BE2C (cell line): ENCODE measurements around the gene C20orf96.
A peak's percentile ranks its signal among the peaks of the same experiment; 100 is the strongest.

ENCODE experiments used
- DNase-seq: peaks from one replicate; pipeline ENCODE4 v3.0.0-alpha.2; 2020
- H3K27me3 ChIP-seq: fragments of 250-450 bp; sonication (Bioruptor Pico); 2 replicates; pipeline ENCODE4 v1.5.1; 2020; ENCODE audit warnings: mild to moderate bottlenecking
- H3K36me3 ChIP-seq: fragments of 250-450 bp; sonication (Bioruptor Pico); 2 replicates; pipeline ENCODE4 v1.5.1; 2020; ENCODE audit warnings: mild to moderate bottlenecking
- H3K4me1 ChIP-seq: fragments of 250-450 bp; sonication (Bioruptor Pico); 2 replicates; pipeline ENCODE4 v1.5.1; 2020
- H3K4me3 ChIP-seq: 2 replicates; pipeline ENCODE4 v1.5.1; 2011; ENCODE audit warnings: low read depth, low read length
- H3K9me3 ChIP-seq: fragments of 250-450 bp; sonication (Bioruptor Pico); 2 replicates; pipeline ENCODE4 v1.5.1; 2020
- CTCF ChIP-seq: IDR thresholded peaks from 2 replicates; pipeline ENCODE4 v1.5.1; 2012; ENCODE audit warnings: mild to moderate bottlenecking, low read depth, low read length

The C20orf96 gene

GRCh38 chr20:324177-325044 lies 33.9 kb upstream of the C20orf96 start:
- no peaks in the 10 kb centered on the region for H3K9me3 ChIP-seq
- peaks cover 3% of the 10 kb centered on the region; the same call in 1 of the 2 replicates for H3K4me1 ChIP-seq
- H3K4me3 ChIP-seq: peak overlapping the region; percentile 75
- H3K36me3 ChIP-seq: peaks cover 4% of the 10 kb centered on the region; the same call in 1 of the 2 replicates
- TF ChIP-seq CTCF: peak; percentile 19
- no peaks in the 10 kb centered on the region for H3K27me3 ChIP-seq
- peak; percentile 93 for DNase-seq

GRCh38 chr20:316316-317068 lies 25.9 kb upstream of the C20orf96 start:
- TF ChIP-seq CTCF: no peak
- no peaks in the 10 kb centered on the region for H3K9me3 ChIP-seq
- DNase-seq: no peak
- H3K36me3 ChIP-seq: no peaks in the 10 kb centered on the region
- no peaks in the 10 kb centered on the region for H3K27me3 ChIP-seq
- no peak overlapping the region for H3K4me3 ChIP-seq
- no peaks in the 10 kb centered on the region for H3K4me1 ChIP-seq

- DNase-seq: no peak
- no peak overlapping the region for H3K4me3 ChIP-seq
- H3K4me1 ChIP-seq: no peaks in the 10 kb centered on the region
- no peak for TF ChIP-seq CTCF
- no peaks in the 10 kb centered on the region for H3K27me3 ChIP-seq
- H3K36me3 ChIP-seq: no peaks in the 10 kb centered on the region
- no peaks in the 10 kb centered on the region for H3K9me3 ChIP-seq
Observed at GRCh38 chr20:313948-314347, 23.4 kb upstream of the C20orf96 start.

- Histone ChIP-seq H3K4me1 (no peaks in the 10 kb centered on the region), H3K36me3 (no peaks in the 10 kb centered on the region), H3K4me3 (no peak overlapping the region), H3K9me3 (no peaks in the 10 kb centered on the region), H3K27me3 (no peaks in the 10 kb centered on the region)
- no peak for DNase-seq
- TF ChIP-seq CTCF: no peak
Observed at GRCh38 chr20:313402-313801, 22.9 kb upstream of the C20orf96 start.

- no peak for DNase-seq
- no peak for TF ChIP-seq CTCF
- no peak overlapping the region for H3K4me3 ChIP-seq
- H3K36me3 ChIP-seq: no peaks in the 10 kb centered on the region
- no peaks in the 10 kb centered on the region for H3K27me3 ChIP-seq
- no peaks in the 10 kb centered on the region for H3K9me3 ChIP-seq
- no peaks in the 10 kb centered on the region for H3K4me1 ChIP-seq
Observed at GRCh38 chr20:312866-313265, 22.3 kb upstream of the C20orf96 start.

GRCh38 chr20:312067-312466 lies 21.5 kb upstream of the C20orf96 start:
- H3K9me3 ChIP-seq: no peaks in the 10 kb centered on the region
- no peaks in the 10 kb centered on the region for H3K27me3 ChIP-seq
- no peak for DNase-seq
- H3K4me1 ChIP-seq: no peaks in the 10 kb centered on the region
- TF ChIP-seq CTCF: no peak
- H3K4me3 ChIP-seq: no peak overlapping the region
- no peaks in the 10 kb centered on the region for H3K36me3 ChIP-seq
